Smooth muscle cell (in vitro differentiated cells): ENCODE results near the gene CFAP58. TPM values are rescaled to one million over a fixed set of nuclear protein-coding genes. Genes with fewer than 3 reads are reported as not detected.
"Not testable (repeated sequence)": the region's sequence is repeated elsewhere in the genome, so short reads cannot be mapped to it uniquely, and the experiment has no call there.

Source experiments
- DNase-seq: peaks from one replicate; lab custom pipeline; 2025; ENCODE audit not compliant: unreplicated experiment; lab: John Stamatoyannopoulos, UW
- H2AFZ ChIP-seq: fragments of 200-600 bp; sonication (generic); 2 replicates; pipeline ENCODE4 v1.6.0; 2016; ENCODE audit warnings: antibody characterized with exemption, low read depth, mild to moderate bottlenecking
- H3F3A ChIP-seq: fragments of 200-600 bp; sonication (generic); 2 replicates; pipeline ENCODE4 v1.6.0; 2017; ENCODE audit warnings: antibody characterized with exemption, low read depth
- H3K27ac ChIP-seq: fragments of 200-600 bp; sonication (generic); 2 replicates; pipeline ENCODE4 v1.5.1; 2016; ENCODE audit warnings: low read depth, mild to moderate bottlenecking
- H3K27me3 ChIP-seq: fragments of 200-600 bp; sonication (generic); 2 replicates; pipeline ENCODE4 v1.6.1; 2016; ENCODE audit warnings: low read depth, mild to moderate bottlenecking
- H3K36me3 ChIP-seq: fragments of 200-600 bp; sonication (generic); 2 replicates; pipeline ENCODE4 v1.5.1; 2016; ENCODE audit warnings: low read depth
- H3K4me1 ChIP-seq: fragments of 200-600 bp; sonication (generic); 2 replicates; pipeline ENCODE4 v1.5.1; 2016; ENCODE audit warnings: low read depth
- H3K4me2 ChIP-seq: fragments of 200-600 bp; sonication (generic); 2 replicates; pipeline ENCODE4 v1.6.0; 2016; ENCODE audit warnings: mild to moderate bottlenecking
- H3K4me3 ChIP-seq: fragments of 200-600 bp; sonication (generic); 2 replicates; pipeline ENCODE4 v1.5.1; 2016; ENCODE audit warnings: mild to moderate bottlenecking
- H3K79me2 ChIP-seq: fragments of 200-600 bp; sonication (generic); 2 replicates; pipeline ENCODE4 v1.6.0; 2016; ENCODE audit warnings: low read depth, mild to moderate bottlenecking
- H3K9ac ChIP-seq: fragments of 200-600 bp; sonication (generic); 2 replicates; pipeline ENCODE4 v1.6.0; 2016; ENCODE audit warnings: low read depth
- H3K9me3 ChIP-seq: fragments of 200-600 bp; sonication (generic); replicated peaks from 2 replicates; pipeline ENCODE4 v1.5.1; 2016; ENCODE audit warnings: low read depth
- H4K20me1 ChIP-seq: fragments of 200-600 bp; sonication (generic); 2 replicates; pipeline ENCODE4 v1.6.0; 2016; ENCODE audit warnings: low read depth
- WGBS: methylation state at CpG from one replicate; pipeline ENCODE4 v1.1.7; 2016; ENCODE audit warnings: low lambda C conversion rate; 5-methylcytosine and 5-hydroxymethylcytosine counted together
- polyA plus RNA-seq: library from polyadenylated mRNA; unstranded; fragments of >200 nt; fragmentation: Nextera tagmentation; extraction: Ambion mirVana; gene quantifications from 2 replicates; pipeline ENCODE4 v1.2.1, GENCODE V29; 2016
- total RNA-seq: library from RNA; depleted of rRNA; stranded (reverse); fragments of >200 nt; gene quantifications from 2 replicates; pipeline ENCODE4 v1.2.3, GENCODE V29; 2014
- TF ChIP-seq, protein P1 (sequence below): fragments of 200-600 bp; sonication (generic); IDR thresholded peaks from 2 replicates; pipeline ENCODE4 v1.5.1; 2017; ENCODE audit warnings: borderline replicate concordance, mild to moderate bottlenecking, antibody characterized with exemption; ENCODE audit not compliant: insufficient read depth, poor library complexity, severe bottlenecking

The CFAP58 gene
- total and polyA plus RNA-seq, 2 experiments from 2014 or later: 0.39 to 0.54 TPM

DNA sequence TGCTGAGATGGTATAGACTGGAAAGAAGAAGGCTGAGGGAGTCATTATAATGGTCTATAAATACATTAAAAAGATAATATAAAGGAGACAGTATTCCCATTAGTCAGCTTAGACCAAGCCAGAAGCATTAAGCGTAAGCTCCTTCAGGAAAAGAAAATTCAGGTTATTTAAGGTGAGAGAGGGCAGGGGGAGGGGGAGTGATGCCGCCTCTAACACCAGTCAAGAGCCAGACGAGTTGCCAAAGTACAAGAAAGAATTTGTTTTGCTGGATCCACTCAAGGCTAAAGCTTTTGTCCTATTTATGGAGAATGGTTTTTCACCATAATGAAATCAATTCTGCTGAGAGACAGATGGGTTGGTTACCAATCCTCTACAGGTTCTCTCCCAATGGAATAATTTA, 99.3 kb downstream of the CFAP58 start:
- no peaks in the 10 kb centered on the region for H3K36me3 ChIP-seq
- no peak overlapping the region for H3K27ac ChIP-seq
- no peaks in the 10 kb centered on the region for H3K79me2 ChIP-seq
- no peak overlapping the region for H2AFZ ChIP-seq
- H3K4me1 ChIP-seq: peaks cover 11% of the 10 kb centered on the region
- H3K4me3 ChIP-seq: no peak overlapping the region
- no peak overlapping the region for H3K9ac ChIP-seq
- no peak overlapping the region for H3K4me2 ChIP-seq
- WGBS: 93% methylated on average over 3 of the region's 3 CpGs
- H4K20me1 ChIP-seq: no peaks in the 10 kb centered on the region
- H3K9me3 ChIP-seq: no peaks in the 10 kb centered on the region
- H3F3A ChIP-seq: no peaks in the 10 kb centered on the region
- no peak for DNase-seq
- H3K27me3 ChIP-seq: no peaks in the 10 kb centered on the region
- TF ChIP-seq, protein P1, sequence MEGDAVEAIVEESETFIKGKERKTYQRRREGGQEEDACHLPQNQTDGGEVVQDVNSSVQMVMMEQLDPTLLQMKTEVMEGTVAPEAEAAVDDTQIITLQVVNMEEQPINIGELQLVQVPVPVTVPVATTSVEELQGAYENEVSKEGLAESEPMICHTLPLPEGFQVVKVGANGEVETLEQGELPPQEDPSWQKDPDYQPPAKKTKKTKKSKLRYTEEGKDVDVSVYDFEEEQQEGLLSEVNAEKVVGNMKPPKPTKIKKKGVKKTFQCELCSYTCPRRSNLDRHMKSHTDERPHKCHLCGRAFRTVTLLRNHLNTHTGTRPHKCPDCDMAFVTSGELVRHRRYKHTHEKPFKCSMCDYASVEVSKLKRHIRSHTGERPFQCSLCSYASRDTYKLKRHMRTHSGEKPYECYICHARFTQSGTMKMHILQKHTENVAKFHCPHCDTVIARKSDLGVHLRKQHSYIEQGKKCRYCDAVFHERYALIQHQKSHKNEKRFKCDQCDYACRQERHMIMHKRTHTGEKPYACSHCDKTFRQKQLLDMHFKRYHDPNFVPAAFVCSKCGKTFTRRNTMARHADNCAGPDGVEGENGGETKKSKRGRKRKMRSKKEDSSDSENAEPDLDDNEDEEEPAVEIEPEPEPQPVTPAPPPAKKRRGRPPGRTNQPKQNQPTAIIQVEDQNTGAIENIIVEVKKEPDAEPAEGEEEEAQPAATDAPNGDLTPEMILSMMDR: no peak

DNA sequence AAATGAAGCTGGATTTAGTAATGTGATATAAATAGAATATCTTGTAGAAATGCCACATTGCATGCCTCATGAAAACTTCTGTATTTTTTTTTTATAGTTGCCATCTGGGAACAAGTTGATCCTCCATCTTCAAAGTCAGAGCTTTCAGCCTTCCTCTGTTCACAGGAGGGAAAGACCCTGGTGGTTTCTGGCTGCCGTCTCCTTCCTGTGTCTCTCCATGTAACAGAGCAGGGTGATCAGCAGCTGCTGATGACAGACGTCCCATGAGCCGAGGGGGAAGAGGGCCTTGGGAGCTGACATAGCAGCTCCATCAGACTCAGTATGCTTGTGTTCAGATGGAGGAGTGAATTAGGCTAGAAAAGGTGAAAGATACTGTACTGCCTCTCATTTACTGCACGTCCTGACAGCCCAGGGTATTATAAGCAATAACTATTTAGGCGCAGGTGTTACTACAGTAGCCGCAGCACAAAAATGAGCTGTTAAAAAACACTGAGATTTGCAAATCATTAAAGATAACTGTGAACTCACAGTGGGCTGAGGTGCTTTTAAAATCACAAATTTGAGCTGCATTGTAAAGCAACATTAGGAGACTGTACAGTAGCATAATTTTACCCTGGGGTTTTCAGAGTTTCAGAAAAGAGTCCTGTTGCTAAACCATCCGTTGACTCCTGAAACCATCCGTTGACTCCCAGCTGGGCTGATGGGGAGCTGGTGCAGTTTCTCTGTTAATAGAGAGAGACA, 103.3 kb downstream of the CFAP58 start:
- H3K79me2 ChIP-seq: no peaks in the 10 kb centered on the region
- no peak overlapping the region for H2AFZ ChIP-seq
- no peaks in the 10 kb centered on the region for H4K20me1 ChIP-seq
- 72% methylated on average over 8 of the region's 8 CpGs for WGBS
- no peak overlapping the region for H3K4me3 ChIP-seq
- no peaks in the 10 kb centered on the region for H3F3A ChIP-seq
- H3K9me3 ChIP-seq: no peaks in the 10 kb centered on the region
- no peak overlapping the region for H3K4me2 ChIP-seq
- H3K27ac ChIP-seq: no peak overlapping the region
- no peak for DNase-seq
- no peak overlapping the region for H3K9ac ChIP-seq
- H3K4me1 ChIP-seq: no peaks in the 10 kb centered on the region
- no peaks in the 10 kb centered on the region for H3K36me3 ChIP-seq
- no peaks in the 10 kb centered on the region for H3K27me3 ChIP-seq
- TF ChIP-seq, protein P1: no peak

DNA sequence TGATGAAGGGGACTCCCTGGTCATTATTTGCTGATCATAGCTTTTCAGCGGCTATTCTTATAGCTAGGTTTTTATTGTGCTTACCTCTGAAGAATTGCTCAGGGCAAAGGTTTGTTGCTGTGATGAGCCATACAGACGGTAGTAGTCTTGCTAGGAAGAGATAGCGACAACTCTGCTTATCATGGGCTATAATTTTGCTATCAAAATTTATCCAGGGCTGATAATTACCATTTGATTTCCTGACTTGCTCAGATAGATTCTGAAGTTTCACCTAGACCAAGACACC, 103.9 kb downstream of the CFAP58 start:
- H3K4me3 ChIP-seq: no peak overlapping the region
- H3K4me1 ChIP-seq: no peaks in the 10 kb centered on the region
- H3K36me3 ChIP-seq: no peaks in the 10 kb centered on the region
- 87% methylated on average over 3 of the region's 3 CpGs for WGBS
- no peak overlapping the region for H3K4me2 ChIP-seq
- H2AFZ ChIP-seq: no peak overlapping the region
- no peaks in the 10 kb centered on the region for H3F3A ChIP-seq
- no peak overlapping the region for H3K27ac ChIP-seq
- H3K27me3 ChIP-seq: no peaks in the 10 kb centered on the region
- H3K9ac ChIP-seq: no peak overlapping the region
- no peaks in the 10 kb centered on the region for H4K20me1 ChIP-seq
- TF ChIP-seq, protein P1: no peak
- H3K9me3 ChIP-seq: no peaks in the 10 kb centered on the region
- no peaks in the 10 kb centered on the region for H3K79me2 ChIP-seq
- DNase-seq: no peak

DNA sequence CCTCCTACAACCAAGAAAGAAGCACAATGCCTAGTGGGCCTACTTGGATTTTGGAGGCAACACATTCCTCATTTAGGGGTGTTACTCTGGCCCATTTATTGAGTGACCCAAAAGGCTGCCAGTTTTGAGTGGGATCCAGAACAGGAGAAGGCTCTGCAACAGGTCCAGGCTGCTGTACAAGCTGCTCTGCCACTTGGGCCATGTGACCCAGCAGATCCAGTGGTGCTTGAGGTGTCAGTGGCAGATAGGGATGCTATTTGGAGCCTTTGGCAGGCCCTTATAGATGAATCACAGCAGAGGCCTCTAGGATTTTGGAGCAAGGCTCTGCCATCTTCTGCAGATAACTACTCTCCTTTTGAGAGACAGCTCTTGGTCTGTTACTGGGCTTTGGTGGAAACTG, 111.9 kb downstream of the CFAP58 start:
- H3K36me3 ChIP-seq, H3K4me1 ChIP-seq, H3K9ac ChIP-seq, H3K79me2 ChIP-seq, H2AFZ ChIP-seq, H3F3A ChIP-seq, H3K27me3 ChIP-seq, H3K4me2 ChIP-seq, H3K4me3 ChIP-seq, H3K27ac ChIP-seq, H3K9me3 ChIP-seq, DNase-seq, H4K20me1 ChIP-seq: not testable (repeated sequence)

DNA sequence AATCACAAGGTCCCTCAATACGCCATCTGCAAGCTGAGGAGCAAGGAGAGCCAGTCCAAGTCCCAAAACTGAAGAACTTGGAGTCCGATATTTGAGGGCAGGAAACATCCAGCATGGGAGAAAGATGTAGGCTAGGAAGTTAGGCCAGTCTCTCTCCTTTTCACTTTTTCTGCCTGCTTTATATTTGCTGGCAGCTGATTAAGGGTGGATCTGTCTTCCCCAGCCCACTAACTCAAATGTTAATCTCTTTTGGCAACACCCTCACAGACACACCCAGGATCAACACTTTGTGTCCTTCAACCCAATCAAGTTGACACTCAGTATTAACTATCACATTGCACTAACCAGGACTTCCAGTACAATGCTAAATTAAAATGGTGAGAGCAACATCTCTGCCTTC, 115.2 kb downstream of the CFAP58 start:
- H2AFZ ChIP-seq, H3K9ac ChIP-seq, H3K4me3 ChIP-seq, H3K4me1 ChIP-seq, H3K79me2 ChIP-seq, H4K20me1 ChIP-seq, H3K4me2 ChIP-seq, H3F3A ChIP-seq, H3K9me3 ChIP-seq, H3K27me3 ChIP-seq, DNase-seq, H3K36me3 ChIP-seq, H3K27ac ChIP-seq: not testable (repeated sequence)
- 85% methylated on average over 2 of the region's 2 CpGs for WGBS
